Hepatocyte (in vitro differentiated cells): ENCODE data around the gene TVP23A.

Source experiments
- EZH2 ChIP-seq: fragments of 200-600 bp; sonication (generic); IDR thresholded peaks from 2 replicates; pipeline ENCODE4 v1.6.1; 2016; ENCODE audit warnings: antibody characterized with exemption, mild to moderate bottlenecking, borderline replicate concordance
- EZH2phosphoT487 ChIP-seq: fragments of 200-600 bp; sonication (generic); IDR thresholded peaks from one replicate; pipeline ENCODE4 v1.6.1; 2018; ENCODE audit warnings: antibody characterized with exemption, mild to moderate bottlenecking, low read depth, moderate library complexity; ENCODE audit not compliant: unreplicated experiment, severe bottlenecking
- TF ChIP-seq, protein P1 (sequence below): fragments of 200-600 bp; sonication (generic); IDR thresholded peaks from 2 replicates; pipeline ENCODE4 v1.5.1; 2016; ENCODE audit warnings: antibody characterized with exemption, mild to moderate bottlenecking; ENCODE audit not compliant: poor library complexity

DNA sequence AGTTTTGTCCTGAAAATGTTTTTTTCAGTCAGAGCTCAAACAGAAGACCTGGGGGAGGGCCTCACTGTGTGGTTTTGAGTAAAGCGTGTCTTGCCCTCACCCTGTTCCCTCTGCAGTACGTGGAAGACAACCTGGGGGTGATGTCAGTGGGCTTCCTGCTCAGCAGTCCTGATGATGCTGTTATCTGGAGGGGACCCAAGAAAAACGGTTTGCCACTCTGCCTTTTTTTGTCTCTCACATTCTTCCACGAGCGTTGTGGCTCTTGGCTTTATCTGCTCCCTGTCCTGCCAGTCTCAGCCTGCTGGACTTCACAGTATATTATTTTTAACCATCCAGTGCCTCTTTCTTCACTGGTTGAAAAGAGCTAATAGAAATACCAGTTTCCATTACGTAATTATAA is 62.0 kb downstream of the TVP23A start:
- TF ChIP-seq, protein P1, sequence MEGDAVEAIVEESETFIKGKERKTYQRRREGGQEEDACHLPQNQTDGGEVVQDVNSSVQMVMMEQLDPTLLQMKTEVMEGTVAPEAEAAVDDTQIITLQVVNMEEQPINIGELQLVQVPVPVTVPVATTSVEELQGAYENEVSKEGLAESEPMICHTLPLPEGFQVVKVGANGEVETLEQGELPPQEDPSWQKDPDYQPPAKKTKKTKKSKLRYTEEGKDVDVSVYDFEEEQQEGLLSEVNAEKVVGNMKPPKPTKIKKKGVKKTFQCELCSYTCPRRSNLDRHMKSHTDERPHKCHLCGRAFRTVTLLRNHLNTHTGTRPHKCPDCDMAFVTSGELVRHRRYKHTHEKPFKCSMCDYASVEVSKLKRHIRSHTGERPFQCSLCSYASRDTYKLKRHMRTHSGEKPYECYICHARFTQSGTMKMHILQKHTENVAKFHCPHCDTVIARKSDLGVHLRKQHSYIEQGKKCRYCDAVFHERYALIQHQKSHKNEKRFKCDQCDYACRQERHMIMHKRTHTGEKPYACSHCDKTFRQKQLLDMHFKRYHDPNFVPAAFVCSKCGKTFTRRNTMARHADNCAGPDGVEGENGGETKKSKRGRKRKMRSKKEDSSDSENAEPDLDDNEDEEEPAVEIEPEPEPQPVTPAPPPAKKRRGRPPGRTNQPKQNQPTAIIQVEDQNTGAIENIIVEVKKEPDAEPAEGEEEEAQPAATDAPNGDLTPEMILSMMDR, result no peak
- TF ChIP-seq EZH2, result no peak
- no peak for TF ChIP-seq EZH2phosphoT487
